ENCODE results near the gene MYBPHL.
A peak's percentile ranks its signal among the peaks of the same experiment; 100 is the strongest.

The MYBPHL gene

DNA sequence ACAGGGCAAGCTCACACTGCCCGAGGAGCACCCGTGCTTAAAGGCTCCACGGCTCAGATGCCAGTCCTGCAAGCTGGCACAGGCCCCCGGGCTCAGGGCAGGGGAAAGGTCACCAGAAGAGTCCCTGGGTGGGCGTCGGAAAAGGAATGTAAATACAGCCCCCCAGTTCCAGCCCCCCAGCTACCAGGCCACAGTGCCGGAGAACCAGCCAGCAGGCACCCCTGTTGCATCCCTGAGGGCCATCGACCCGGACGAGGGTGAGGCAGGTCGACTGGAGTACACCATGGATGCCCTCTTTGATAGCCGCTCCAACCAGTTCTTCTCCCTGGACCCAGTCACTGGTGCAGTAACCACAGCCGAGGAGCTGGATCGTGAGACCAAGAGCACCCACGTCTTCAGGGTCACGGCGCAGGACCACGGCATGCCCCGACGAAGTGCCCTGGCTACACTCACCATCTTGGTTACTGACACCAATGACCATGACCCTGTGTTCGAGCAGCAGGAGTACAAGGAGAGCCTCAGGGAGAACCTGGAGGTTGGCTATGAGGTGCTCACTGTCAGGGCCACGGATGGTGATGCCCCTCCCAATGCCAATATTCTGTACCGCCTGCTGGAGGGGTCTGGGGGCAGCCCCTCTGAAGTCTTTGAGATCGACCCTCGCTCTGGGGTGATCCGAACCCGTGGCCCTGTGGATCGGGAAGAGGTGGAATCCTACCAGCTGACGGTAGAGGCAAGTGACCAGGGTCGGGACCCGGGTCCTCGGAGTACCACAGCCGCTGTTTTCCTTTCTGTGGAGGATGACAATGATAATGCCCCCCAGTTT lies 56.1 kb downstream of the MYBPHL start:
- no peak for DNase-seq

GRCh38 chr1:109249654-109250401 lies 57.0 kb downstream of the MYBPHL start:
- no peak for DNase-seq

GRCh38 chr1:109248797-109249629 lies 57.8 kb downstream of the MYBPHL start, which contains the start of gene CELSR2:
CELSR2 (plus strand) TSS chr1:109249539; CDS start chr1:109250080, 541 bp downstream.
- DNase-seq, result peak; percentile 80

DNA sequence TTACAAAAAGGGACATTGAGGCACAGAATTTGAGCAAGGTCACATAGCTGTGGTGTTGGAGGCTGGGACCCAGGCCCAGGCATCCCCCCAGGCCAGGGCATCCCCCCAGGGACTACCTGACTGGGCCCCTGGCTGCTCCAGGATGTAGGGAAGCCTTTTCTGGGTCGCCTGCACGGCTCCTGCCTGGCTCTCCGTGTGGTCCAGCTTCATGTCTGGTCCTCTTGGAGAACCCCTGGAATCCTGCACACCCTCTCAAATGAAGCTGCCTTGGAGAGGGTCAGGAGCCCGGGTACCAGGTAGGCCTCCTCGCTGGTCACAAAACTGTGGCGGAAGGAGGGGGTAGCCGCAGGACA lies 58.4 kb downstream of the MYBPHL start:
- no peak for DNase-seq

DNA sequence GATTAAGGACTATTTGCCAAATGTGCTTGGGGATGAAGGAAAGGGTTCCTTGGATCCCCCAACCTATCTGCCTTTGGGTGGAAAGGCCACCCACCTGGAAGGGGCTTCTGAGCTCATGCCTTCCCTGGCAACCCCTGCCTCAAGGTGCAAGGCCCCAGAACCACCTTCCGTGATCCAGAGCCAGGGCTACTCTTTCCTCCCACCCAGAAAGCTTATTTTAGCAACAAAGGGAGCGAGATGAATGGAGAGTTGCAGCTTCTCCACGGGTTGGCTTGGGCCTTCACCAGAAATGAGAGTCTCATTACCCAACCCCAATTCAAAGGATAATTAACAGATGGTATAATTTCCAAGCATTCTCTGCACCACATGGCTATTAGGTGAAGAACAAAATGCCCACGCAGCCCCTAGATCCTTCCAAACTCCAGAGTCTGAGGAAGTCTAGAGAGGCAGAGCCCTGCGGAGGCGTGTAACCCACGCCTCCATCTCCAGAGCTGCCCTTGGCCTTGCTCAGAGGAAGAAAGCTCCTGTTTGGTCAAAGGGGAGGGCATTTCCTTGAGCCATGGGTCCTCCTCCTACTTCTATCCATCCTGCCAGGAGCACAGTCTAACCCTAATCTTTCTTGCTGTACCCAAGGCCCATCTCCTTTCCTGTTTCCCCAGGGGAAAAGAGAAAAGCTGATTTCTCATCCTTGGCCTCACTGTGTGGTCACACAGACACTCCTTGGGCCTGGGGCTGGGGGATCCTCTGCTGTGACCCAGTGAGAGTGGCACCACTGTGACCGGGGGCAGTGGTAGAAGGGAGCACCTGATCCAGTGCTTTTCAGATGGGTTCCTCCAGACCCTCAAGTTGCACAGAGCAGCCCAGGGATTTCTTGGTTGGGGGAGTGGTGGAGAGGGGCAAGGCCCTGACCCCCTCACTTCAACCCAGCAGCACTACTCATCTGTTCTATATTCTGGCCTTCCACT lies 59.1 kb downstream of the MYBPHL start:
- no peak for DNase-seq

- no peak for DNase-seq
These were observed 60.7 kb downstream of the MYBPHL start for GRCh38 chr1:109246141-109246551.

GRCh38 chr1:109243860-109244552 lies 62.8 kb downstream of the MYBPHL start:
- no peak for DNase-seq

DNA sequence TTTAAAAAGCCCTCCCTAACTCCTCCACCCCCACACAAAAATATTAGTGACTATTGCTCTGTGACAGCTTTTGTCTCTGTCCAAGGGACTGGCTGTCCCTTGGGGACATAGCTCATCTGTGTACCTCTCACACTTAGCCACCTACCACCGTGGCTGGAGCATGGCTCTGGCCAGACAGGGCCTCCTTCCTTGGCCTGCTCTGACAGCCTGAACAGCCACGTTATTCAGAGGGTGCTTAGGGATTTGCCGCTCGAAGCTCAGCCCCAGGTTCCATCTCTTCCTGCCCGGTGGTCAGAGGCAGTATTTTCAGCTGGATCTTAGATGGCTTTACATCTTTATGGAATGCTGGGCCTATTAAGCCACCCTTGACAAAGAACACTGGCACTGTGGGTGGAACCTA lies 63.6 kb downstream of the MYBPHL start:
- no peak for DNase-seq

DNA sequence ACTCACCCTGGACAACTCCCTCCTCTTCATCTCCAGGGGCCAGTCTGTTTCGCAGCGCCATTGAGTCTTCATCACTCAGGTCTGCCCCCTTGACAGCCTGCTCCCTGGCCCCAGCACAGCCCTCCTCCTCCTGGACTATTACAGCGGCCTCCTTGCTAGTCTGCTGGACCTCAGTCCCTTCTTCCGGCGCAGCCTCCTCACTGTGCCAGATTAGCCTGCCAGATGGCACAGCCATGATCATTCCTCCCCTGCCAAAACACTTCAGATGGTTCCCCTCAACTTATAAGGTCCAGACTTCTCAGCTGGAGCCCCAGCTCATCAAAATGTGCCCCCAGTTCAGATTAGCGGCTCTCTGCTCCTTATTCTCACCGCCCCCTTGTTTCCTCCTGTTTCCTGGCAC lies 64.4 kb downstream of the MYBPHL start:
- DNase-seq, result peak; percentile 48

Data from activated CD8-positive, alpha-beta memory T cell treated with anti-CD3 and anti-CD28 coated beads, Interleukin-2, amount 50 U/mL, for 48 hours (primary cell).